ENCODE results near the gene LBH.

GRCh38 chr2:30302566-30302965 is 71.2 kb downstream of the LBH start:
- TF ChIP-seq CTCF (IDR thresholded peaks at IDR 0.05): no peak
- no peak for TF ChIP-seq POLR2A (IDR thresholded peaks at IDR 0.05)

Measured in right lobe of liver (tissue), 4 donors.